ENCODE results near the gene SCAMP4.
A peak's percentile ranks its signal among the peaks of the same experiment; 100 is the strongest.

The SCAMP4 gene

GRCh38 chr19:1957562-1958248 is 52.5 kb downstream of the SCAMP4 start:
- DNase-seq (ENCODE audit: low spot score), result no peak

DNA sequence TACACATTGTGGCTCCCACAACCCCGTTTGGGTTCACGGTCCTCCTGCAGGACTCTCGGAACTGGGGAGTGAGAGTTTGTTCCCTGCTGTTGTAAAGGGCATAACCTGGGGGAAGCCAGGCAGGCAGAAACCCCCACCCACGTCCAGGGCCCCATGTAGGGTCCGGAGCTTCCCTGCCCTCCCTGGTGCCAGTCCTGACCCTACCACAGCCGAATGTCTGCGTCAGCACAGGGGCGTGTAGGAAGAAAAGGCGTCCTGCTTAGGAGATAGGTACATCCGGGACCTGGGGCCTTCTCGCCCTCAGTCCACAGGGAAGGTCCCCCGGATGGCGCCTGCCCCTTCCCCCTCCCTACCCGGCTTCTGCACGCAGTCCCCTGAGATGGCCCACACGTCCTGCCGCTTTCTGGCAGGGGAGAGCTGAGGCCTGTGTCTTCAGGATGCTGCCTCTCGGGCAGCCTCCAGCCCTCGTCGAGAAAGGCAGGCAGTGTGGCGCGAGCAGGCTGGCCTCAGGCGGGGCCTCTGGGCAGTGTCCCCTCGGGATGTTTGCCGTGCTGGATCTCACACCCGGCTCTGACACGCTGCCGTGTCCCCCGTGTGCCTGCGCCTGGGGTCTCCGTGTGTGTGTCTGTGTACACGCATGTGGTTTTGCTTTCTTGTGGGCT is 54.9 kb downstream of the SCAMP4 start:
- DNase-seq (ENCODE audit: low spot score), result no peak

DNA sequence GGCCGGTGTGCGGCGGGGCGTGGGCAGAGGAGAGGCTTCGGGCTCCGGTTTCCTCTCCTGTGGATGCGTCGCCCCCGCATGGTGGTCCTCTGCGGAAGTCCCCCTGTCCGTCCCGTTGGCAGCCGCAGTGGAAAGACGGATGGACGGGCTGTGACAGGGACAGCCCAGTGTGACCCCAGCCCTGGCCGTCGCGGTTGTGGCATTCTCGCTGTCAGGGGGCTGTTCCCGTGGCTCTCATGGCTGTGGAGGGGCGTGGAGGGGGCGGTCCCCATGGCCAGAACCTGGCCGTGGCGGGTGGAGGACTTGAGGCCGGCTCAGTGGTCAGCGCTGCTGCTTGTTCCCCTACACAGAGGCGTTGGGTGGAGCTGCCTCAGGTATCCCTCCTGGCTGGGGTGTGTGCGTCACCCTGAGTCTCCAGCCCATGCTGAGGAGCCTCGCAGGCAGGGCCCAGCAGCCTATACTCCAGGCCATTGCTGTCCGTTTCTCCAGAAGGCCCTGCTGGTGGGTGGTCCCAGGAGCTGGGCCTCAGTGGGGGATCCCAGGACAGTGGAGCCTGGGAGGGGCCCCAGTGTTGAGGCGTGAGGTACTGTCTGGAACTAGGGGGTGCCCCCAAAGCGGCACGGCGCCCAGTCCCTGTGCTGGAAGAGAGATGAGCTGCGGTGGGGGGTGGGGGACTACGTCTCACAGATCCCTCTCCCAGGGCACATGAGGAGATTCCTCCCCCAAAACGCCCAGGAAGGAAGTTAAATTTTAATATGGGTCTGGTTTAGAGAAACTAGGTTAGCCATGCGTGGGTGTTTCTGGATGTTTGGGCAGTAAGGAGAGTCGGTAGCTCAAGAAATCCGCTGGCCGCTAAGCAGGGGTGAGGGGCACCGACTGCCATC is 56.0 kb downstream of the SCAMP4 start:
- DNase-seq (ENCODE audit: low spot score), result no peak

- DNase-seq (ENCODE audit: low spot score), result no peak
Measured at GRCh38 chr19:1962674-1963073, 57.5 kb downstream of the SCAMP4 start.

DNA sequence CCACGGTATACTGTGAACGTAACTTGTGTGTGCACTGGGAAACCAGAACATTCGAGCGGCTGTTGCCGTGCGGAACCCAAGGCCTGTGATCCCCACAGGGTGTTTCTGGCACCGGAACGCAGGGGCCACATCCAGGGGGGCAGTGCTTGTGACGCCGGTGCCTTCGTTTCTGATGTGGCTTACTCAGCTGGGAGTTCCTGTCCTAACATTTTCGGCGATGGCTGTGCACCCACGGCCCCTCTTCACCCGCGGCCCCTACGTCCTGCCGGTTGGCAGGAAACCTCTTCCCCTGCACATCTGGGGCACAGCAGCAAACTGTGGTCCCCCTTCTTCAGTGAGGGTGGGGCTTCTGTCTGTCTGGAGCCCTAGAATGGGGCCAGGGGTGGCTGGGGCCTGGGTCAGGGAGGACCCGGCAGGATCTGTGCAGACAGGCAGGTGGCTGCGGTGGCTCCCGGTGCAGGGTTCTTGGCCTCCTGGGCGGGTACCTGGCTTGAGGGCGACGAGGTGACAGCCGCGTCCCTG is 61.9 kb downstream of the SCAMP4 start:
- DNase-seq (ENCODE audit: low spot score), result no peak

DNA sequence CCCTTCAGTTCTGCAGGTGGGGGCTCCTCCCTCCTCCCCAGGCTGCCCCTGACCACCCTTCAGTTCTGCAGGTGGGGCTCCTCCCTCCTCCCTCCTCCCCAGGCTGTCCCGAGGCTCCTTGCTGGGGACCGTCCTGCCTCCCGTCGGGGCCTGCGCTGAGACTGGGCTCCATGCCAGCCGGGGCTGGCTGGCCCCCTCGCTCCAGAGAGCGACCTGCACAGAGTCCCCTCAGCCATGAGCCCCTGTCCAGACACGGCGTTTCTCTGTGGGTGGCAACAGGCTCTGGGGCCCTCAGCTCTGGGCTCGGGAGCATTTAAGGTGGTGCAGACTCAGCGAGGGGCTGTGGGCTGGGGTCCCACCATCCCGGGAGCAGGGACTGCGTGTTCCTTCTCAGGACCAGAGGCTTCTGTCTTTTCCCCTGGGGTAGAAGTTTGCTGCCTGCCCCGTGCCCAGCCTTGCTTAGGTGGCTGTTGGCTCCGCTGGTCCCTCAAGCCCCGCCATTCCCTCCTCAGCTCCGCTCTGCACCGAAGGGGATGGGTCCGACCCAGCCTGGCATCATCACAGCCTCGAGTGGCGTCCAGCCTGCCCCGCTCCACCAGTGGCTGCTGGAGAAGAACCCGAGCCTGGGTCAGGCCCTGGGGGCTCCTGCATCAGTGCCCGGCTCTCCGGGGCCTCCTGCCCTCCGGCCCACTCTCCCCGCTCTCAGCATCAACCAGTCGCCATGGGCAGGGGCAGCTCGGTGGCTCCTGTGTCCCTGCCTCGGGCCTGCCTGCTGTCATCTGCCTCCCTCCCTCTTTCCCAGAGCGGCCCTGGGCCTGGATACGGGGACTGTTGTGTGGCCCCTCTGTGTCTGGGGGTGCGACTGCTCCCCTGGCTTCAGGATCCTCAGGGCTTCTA is 63.3 kb downstream of the SCAMP4 start:
- DNase-seq (ENCODE audit: low spot score), result no peak

DNA sequence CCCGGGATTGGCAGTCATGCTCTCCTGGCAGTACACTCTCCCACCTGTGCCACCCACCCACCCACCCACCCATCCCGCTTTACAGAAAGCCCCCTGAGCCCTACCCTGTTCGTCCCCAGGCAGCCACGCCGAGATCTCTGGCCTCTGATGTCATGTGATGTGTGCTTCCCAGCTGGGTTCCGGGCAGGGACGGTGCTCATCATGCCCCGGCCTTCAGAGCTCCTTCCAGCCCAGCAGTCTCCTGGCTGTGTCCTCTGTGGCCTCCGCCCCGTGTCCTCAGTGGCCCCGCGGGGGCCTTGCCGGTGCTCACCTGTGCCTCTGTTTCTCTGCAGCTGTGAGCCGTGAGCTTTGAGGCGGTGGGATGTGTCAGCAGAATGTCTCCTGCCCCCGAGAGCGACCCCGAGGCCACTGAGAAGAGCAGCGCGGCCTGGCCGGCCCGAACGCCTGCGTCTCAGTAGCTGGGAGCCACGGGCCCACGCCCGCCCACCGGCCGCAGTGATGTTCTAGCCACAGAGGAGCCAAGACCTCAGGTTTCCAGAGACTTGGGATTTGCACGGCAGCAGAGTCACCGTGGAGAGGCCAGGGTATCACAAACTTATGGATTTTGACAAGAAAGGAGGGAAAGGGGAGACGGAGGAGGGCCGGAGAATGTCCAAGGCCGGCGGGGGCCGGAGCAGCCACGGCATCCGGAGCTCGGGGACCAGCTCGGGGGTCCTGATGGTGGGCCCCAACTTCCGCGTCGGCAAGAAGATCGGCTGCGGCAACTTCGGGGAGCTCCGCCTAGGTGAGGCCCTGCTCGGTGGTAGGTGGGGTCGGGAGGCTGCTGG is 64.2 kb downstream of the SCAMP4 start:
- peak; percentile 48 for DNase-seq (ENCODE audit: low spot score)

DNA sequence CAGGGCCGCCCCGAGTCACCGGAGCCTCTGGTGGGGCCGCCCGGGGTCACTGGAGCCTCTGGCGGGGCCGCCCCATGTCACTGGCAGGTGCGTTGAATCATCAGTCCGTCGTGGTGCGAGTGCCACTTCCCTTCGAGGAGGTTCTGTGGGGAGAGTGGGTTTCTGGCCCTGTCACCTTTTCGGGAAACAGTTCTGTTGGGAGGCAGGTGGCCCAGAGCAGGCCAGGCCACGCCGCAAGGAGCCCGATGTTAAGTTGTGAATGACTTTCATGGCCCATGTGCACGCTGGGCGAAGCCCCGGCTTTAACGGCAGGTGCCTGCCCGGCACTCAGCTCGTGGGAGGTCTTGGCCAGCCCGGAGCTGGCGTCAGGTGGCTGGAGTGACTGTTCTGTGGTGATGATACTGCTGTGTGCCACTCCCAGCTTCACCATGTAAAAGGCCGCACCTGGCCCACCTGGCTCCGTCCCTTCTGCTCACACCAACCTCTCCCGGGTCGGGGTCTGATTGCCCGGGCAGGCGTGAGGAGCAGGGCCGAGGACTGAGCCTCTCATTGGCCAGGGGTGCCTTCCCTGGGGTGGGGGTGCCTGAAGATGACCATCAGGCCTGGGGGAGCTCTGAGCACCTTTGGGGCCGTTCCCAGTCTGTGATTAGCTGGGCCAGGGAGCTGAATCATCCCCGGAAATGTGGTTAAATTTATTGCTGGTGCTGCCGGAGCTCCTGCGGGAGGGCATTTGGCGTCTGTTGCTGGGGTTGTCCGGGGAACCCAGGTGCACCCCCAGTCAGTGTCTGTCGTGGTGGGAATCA is 65.0 kb downstream of the SCAMP4 start:
- DNase-seq (ENCODE audit: low spot score), result peak; percentile 53

DNA sequence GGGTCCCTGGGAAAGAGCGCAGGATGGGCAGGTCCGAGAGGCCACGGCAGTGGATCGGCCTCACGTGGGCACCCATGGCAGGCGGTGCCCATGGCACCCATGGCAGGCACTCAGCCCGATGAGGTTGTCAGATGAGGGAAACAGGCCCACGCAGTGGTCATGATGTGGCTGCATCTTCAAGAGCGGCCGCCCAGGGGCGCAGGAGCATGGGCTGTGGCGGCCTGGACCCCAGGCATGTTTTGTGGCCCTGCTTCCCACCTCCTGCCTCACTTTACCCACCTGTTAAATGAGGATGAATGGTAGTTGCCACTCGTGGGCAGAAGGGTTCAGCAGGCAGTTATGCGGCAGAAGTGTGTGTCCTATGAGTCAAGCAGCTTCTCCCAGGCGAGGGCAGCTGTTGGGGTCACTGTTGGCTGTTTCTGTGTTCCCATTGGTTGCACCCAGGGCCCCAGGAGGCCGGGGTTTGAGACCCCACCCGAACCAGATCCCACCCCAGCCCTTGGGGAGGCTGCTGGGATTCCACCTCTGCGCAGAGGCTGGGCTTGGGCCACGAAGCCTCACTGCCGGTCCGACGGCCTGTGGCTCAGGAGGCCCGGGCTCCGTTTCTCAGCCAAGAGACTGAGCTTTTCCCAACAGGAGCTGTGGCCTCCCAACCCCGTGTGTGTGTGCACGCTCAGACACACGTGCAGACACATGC is 65.8 kb downstream of the SCAMP4 start:
- DNase-seq (ENCODE audit: low spot score), result no peak

DNA sequence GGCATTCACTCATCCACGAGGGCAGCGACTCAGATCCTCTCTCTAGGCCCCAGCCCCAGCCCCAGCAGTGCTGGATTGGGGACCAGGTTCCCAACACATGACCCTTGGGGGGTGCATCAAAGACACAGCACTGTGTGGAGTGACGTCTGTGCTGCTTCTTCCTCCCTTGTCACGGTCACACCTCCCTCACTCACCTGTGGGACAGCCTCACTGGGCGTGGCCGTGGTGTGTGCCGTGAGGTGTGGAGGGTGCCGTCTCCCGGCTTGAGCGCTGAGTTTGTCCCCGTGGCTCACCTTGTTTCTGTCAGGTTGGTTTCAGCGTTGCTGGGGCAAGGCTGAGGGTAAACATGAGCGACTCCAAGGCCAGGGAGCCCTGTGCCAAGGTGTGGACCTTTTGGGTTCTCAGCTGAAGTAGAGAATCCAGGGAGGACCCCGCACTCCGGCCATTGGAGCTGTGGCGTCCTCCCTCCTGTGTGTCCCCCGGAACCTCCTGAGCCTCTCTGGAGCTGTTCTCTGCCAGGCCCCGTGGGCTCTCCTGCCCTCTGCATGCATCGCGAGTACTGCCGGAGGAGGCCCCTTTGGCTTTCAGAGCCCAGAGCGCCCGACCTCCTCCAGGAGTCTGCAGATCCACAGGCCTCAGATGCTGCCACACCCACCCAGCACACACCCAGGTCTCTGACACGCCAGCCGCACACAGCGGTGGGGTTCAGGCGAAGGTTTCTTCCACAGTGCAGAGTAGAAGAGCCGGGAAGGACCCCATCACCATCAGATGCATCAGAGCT is 69.4 kb downstream of the SCAMP4 start:
- DNase-seq (ENCODE audit: low spot score), result no peak

DNA sequence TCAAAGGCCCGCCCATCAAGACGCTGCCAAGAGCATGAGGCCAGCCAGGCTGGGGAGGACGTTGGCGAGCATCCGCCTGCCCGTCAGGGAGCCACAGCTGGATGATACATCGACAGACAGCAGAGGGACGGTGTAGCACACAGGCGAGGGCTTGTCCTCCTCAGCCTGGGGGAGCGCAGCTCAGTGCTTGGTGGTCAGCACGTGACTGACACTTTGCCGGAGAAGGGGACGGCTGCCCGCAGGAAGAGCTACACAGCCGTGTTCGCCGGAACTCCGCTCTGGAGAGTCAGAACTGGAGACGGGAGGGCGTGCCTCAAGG is 69.9 kb downstream of the SCAMP4 start:
- no peak for DNase-seq (ENCODE audit: low spot score)

Measured in cerebellar cortex (tissue), 1 donor.